GM12892 (cell line): ENCODE measurements around the gene EDN1.

Source experiments
- POLR2A ChIP-seq: IDR thresholded peaks from 2 replicates; pipeline ENCODE4 v1.6.1; 2011; ENCODE audit warnings: low read depth, low read length, control low read depth
- POLR2AphosphoS5 ChIP-seq: IDR thresholded peaks from 2 replicates; pipeline ENCODE4 v1.6.1; 2011; ENCODE audit warnings: low read depth, low read length, control low read depth
- TAF1 ChIP-seq: IDR thresholded peaks from 2 replicates; pipeline ENCODE4 v1.6.1; 2011; ENCODE audit warnings: low read depth, mild to moderate bottlenecking, control low read depth, low read length, borderline replicate concordance

- TF ChIP-seq POLR2AphosphoS5: no peak
- no peak for TF ChIP-seq POLR2A
- TF ChIP-seq TAF1: no peak
Observed at GRCh38 chr6:12293235-12293930, 3.2 kb downstream of the EDN1 start.
